GM23248 (cell line): ENCODE results near the gene DCAF6.

Source experiments
- EZH2 ChIP-seq: fragments of 200-600 bp; sonication (generic); IDR thresholded peaks from 2 replicates; pipeline ENCODE4 v1.6.1; 2018; ENCODE audit warnings: antibody characterized with exemption, mild to moderate bottlenecking; ENCODE audit not compliant: insufficient read depth, poor library complexity, severe bottlenecking
- EZH2phosphoT487 ChIP-seq: fragments of 200-600 bp; sonication (generic); IDR thresholded peaks from 2 replicates; pipeline ENCODE4 v1.6.1; 2018; ENCODE audit warnings: antibody characterized with exemption, moderate library complexity, mild to moderate bottlenecking, low read depth; ENCODE audit not compliant: insufficient read depth

- no peak for TF ChIP-seq EZH2
- no peak for TF ChIP-seq EZH2phosphoT487
Measured at GRCh38 chr1:167926486-167926997, 9.9 kb upstream of the DCAF6 start.
